PC-3 (cell line): ENCODE data around the gene MAP7D3. TPM values are rescaled to one million over a fixed set of nuclear protein-coding genes. Genes with fewer than 3 reads are reported as not detected.
"Not testable (repeated sequence)": the region's sequence is repeated elsewhere in the genome, so short reads cannot be mapped to it uniquely, and the experiment has no call there.

Experiments
- ATAC-seq: fragments of 200-7000 bp; cut with Tn5 transposase; 2 replicates; pipeline ENCODE4 v1.9.1; 2020; ENCODE audit warnings: mild to moderate bottlenecking, moderate library complexity
- BruUV-seq: library from RNA; stranded (reverse); fragments of 400-500 nt; replicated peaks from 2 replicates; lab custom pipeline; 2021; lab: Mats Ljungman, UMichigan
- CTCF ChIA-PET: fragments of 300-600 bp; sonication (Branson Sonifier 250); formaldehyde crosslinking; loops from one replicate; lab custom pipeline; 2022; ENCODE audit warnings: antibody characterized with exemption; lab: Charles Lee
- POLR2A ChIA-PET: fragments of 300-600 bp; sonication (Branson Sonifier 250); formaldehyde crosslinking; loops from one replicate; lab custom pipeline; 2022; ENCODE audit warnings: antibody characterized with exemption; ENCODE audit not compliant: unreplicated experiment; lab: Charles Lee
- DNase-seq: peaks from one replicate; pipeline ENCODE4 v3.0.0-alpha.2; 2015
- H2AFZ ChIP-seq: fragments of 300-600 bp; sonication (generic); 2 replicates; pipeline ENCODE4 v1.6.0; 2016; ENCODE audit warnings: antibody characterized with exemption, low read length
- H3F3A ChIP-seq: fragments of 300-600 bp; sonication (generic); one replicate; pipeline ENCODE4 v1.6.0; 2017; ENCODE audit warnings: antibody characterized with exemption, low read length, control low read depth, mild to moderate bottlenecking; ENCODE audit not compliant: unreplicated experiment
- H3K27ac ChIP-seq: fragments of 300-600 bp; sonication (generic); 2 replicates; pipeline ENCODE4 v1.5.1; 2016; ENCODE audit warnings: mild to moderate bottlenecking, low read length
- H3K27me3 ChIP-seq: fragments of 300-600 bp; sonication (generic); 2 replicates; pipeline ENCODE4 v1.6.1; 2016; ENCODE audit warnings: low read length, mixed read lengths
- H3K36me3 ChIP-seq: fragments of 300-600 bp; sonication (generic); 2 replicates; pipeline ENCODE4 v1.6.1; 2016; ENCODE audit warnings: low read depth, mixed run types, low read length, mixed read lengths
- H3K4me1 ChIP-seq: fragments of 300-600 bp; sonication (generic); 2 replicates; pipeline ENCODE4 v1.5.1; 2016; ENCODE audit warnings: low read length; ENCODE audit not compliant: insufficient read depth
- H3K4me2 ChIP-seq: fragments of 300-600 bp; sonication (generic); 2 replicates; pipeline ENCODE4 v1.6.0; 2016; ENCODE audit warnings: low read length
- H3K4me3 ChIP-seq: fragments of 300-600 bp; sonication (generic); 2 replicates; pipeline ENCODE4 v1.5.1; 2016; ENCODE audit warnings: mild to moderate bottlenecking, low read length, mixed read lengths
- H3K79me2 ChIP-seq: fragments of 300-600 bp; sonication (generic); 2 replicates; pipeline ENCODE4 v1.6.1; 2017; ENCODE audit warnings: low read length, mixed read lengths
- H3K9ac ChIP-seq: fragments of 300-600 bp; sonication (generic); 2 replicates; pipeline ENCODE4 v1.6.0; 2016; ENCODE audit warnings: mild to moderate bottlenecking, low read length
- H3K9me2 ChIP-seq: fragments of 300-600 bp; sonication (generic); replicated peaks from 2 replicates; pipeline ENCODE4 v1.6.1; 2016; ENCODE audit warnings: mixed run types, low read length, mixed read lengths
- H3K9me3 ChIP-seq: fragments of 300-600 bp; sonication (generic); 2 replicates; pipeline ENCODE4 v1.6.1; 2016; ENCODE audit warnings: low read length, mixed read lengths
- H4K20me1 ChIP-seq: fragments of 300-600 bp; sonication (generic); 2 replicates; pipeline ENCODE4 v1.6.1; 2016; ENCODE audit warnings: low read length, mixed read lengths
- EZH2 ChIP-seq: fragments of 300-600 bp; sonication (generic); IDR thresholded peaks from one replicate; pipeline ENCODE4 v1.6.1; 2017; ENCODE audit warnings: antibody characterized with exemption, mild to moderate bottlenecking, low read length; ENCODE audit not compliant: unreplicated experiment
- EZH2phosphoT487 ChIP-seq: fragments of 300-600 bp; sonication (generic); IDR thresholded peaks from 2 replicates; pipeline ENCODE4 v1.6.1; 2018; ENCODE audit warnings: mild to moderate bottlenecking, antibody characterized with exemption, low read length, borderline replicate concordance
- intact Hi-C: fragments of 100-400 bp; cut with micrococcal nuclease; formaldehyde crosslinking; loops from 2 replicates; pipeline ENCODE4 v1.9.0; 2023
- total RNA-seq: library from RNA; depleted of rRNA; stranded (reverse); fragments of >200 nt; gene quantifications from 2 replicates; pipeline ENCODE4 v1.2.3, GENCODE V29; 2014
- TF ChIP-seq, protein P1 (sequence below): fragments of 300-600 bp; sonication (generic); conservative IDR thresholded peaks from 2 replicates; pipeline ENCODE4 v1.5.1; 2017; ENCODE audit warnings: antibody characterized with exemption, low read depth, mild to moderate bottlenecking, low read length

The MAP7D3 gene
- total RNA-seq, 1 experiment from 2014 or later = 0.40 TPM

- Histone ChIP-seq H2AFZ (no peak overlapping the region), H3K27ac (0 out of 2 replicates have a peak overlapping the region, but pooled peaks have one; percentile 11)
These were observed 82.1 kb downstream of the MAP7D3 start for GRCh38 chrX:136168929-136169735.

DNA sequence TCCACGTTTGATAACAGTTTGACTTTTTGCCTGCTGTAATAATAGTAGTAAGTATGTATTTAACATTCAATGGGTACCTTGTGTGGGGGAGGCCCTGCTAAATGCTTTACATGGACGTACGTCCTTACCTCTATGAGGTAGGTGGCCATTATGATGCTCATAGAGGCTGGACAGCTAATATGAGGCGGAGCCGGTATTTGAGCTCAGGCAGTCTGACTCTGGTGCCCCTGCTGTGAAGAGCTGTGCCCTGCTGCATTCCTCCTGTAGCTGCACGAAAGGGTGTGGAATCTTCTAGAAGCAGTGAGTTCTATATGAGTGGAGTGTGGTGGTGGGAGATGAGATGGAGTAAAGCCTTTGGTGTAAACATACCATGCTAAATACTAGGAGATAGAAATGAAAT, 83.2 kb downstream of the MAP7D3 start:
- intact Hi-C loops = loop anchor here (2.0 kb wide), 1 partner anchor 33 kb away; no protein-coding TSS in a partner anchor
- H3K79me2 ChIP-seq = peaks cover 12% of the 10 kb centered on the region; the same call in 1 of the 2 replicates

More at GRCh38 chrX:136168929-136169735, 82.1 kb downstream of the MAP7D3 start:
- H3K9me2 ChIP-seq = no peaks in the 10 kb centered on the region
- H3K79me2 ChIP-seq = peaks cover 12% of the 10 kb centered on the region; the same call in 1 of the 2 replicates
- no peaks in the 10 kb centered on the region for H3K9me3 ChIP-seq
- no TSS peak for BruUV-seq
- H3F3A ChIP-seq = no peaks in the 10 kb centered on the region
- H3K4me3 ChIP-seq = no peak overlapping the region
- intact Hi-C loops = no loop called here
- no peaks in the 10 kb centered on the region for H4K20me1 ChIP-seq
- DNase-seq (peak; percentile 39), ATAC-seq (peak; percentile 60)
- no peaks in the 10 kb centered on the region for H3K36me3 ChIP-seq
- TF ChIP-seq EZH2phosphoT487 = no peak
- TF ChIP-seq, protein P1, sequence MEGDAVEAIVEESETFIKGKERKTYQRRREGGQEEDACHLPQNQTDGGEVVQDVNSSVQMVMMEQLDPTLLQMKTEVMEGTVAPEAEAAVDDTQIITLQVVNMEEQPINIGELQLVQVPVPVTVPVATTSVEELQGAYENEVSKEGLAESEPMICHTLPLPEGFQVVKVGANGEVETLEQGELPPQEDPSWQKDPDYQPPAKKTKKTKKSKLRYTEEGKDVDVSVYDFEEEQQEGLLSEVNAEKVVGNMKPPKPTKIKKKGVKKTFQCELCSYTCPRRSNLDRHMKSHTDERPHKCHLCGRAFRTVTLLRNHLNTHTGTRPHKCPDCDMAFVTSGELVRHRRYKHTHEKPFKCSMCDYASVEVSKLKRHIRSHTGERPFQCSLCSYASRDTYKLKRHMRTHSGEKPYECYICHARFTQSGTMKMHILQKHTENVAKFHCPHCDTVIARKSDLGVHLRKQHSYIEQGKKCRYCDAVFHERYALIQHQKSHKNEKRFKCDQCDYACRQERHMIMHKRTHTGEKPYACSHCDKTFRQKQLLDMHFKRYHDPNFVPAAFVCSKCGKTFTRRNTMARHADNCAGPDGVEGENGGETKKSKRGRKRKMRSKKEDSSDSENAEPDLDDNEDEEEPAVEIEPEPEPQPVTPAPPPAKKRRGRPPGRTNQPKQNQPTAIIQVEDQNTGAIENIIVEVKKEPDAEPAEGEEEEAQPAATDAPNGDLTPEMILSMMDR = no peak
- TF ChIP-seq EZH2 = no peak
- no peaks in the 10 kb centered on the region for H3K27me3 ChIP-seq
- H3K4me1 ChIP-seq = peaks cover 28% of the 10 kb centered on the region
- 0 out of 2 replicates have a peak overlapping the region, but pooled peaks have one; percentile 6 for H3K4me2 ChIP-seq
- ChIA-PET POLR2A (no interaction called here), CTCF (interaction anchor here (0.6 kb wide), 1 partner anchor 541 kb away, joined by 4 read pairs; no protein-coding TSS in a partner anchor)
- no peak overlapping the region for H3K9ac ChIP-seq

GRCh38 chrX:136166221-136166855, 84.9 kb downstream of the MAP7D3 start:
- TF ChIP-seq EZH2phosphoT487 (no peak), EZH2 (no peak)
- TF ChIP-seq, protein P1 = peak; percentile 66
- H3K9me2 ChIP-seq = no peaks in the 10 kb centered on the region
- H3K79me2 ChIP-seq = peaks cover 12% of the 10 kb centered on the region; the same call in 1 of the 2 replicates
- H3K9ac ChIP-seq = 0 out of 2 replicates have a peak overlapping the region, but pooled peaks have one; percentile 14
- DNase-seq (peak; percentile 61), ATAC-seq (peak; percentile 60)
- no TSS peak for BruUV-seq
- peak overlapping the region; percentile 59; the same call in 1 of the 2 replicates for H3K4me2 ChIP-seq
- ChIA-PET CTCF (interaction anchor here (1.5 kb wide), 1 partner anchor 138 kb away, joined by 7 read pairs; no protein-coding TSS in a partner anchor), POLR2A (no interaction called here)
- no peaks in the 10 kb centered on the region for H3K27me3 ChIP-seq
- no peaks in the 10 kb centered on the region for H3K36me3 ChIP-seq
- no peaks in the 10 kb centered on the region for H3K9me3 ChIP-seq
- intact Hi-C loops = loop anchor here (1.0 to 2.0 kb wide), 3 partner anchors 34 to 102 kb away; no protein-coding TSS in a partner anchor
- no peaks in the 10 kb centered on the region for H4K20me1 ChIP-seq
- H2AFZ ChIP-seq = 0 out of 2 replicates have a peak overlapping the region, but pooled peaks have one; percentile 31
- no peaks in the 10 kb centered on the region for H3F3A ChIP-seq
- peaks cover 34% of the 10 kb centered on the region for H3K4me1 ChIP-seq
- no peak overlapping the region for H3K4me3 ChIP-seq
- peak overlapping the region; percentile 38 for H3K27ac ChIP-seq

More for the DNA sequence above, 83.2 kb downstream of the MAP7D3 start:
- H3K9me2 ChIP-seq, H3K36me3 ChIP-seq, H3K4me3 ChIP-seq, H3K4me2 ChIP-seq, H3K27ac ChIP-seq, BruUV-seq, POLR2A ChIA-PET, H3K9me3 ChIP-seq, H4K20me1 ChIP-seq, CTCF ChIA-PET, H3F3A ChIP-seq, H2AFZ ChIP-seq, DNase-seq, H3K27me3 ChIP-seq, H3K9ac ChIP-seq, ATAC-seq: not testable (repeated sequence)
- H3K4me1 ChIP-seq = peaks cover 28% of the 10 kb centered on the region
